ENCODE results near the gene ADAMTSL1.

Gene ADAMTSL1

DNA sequence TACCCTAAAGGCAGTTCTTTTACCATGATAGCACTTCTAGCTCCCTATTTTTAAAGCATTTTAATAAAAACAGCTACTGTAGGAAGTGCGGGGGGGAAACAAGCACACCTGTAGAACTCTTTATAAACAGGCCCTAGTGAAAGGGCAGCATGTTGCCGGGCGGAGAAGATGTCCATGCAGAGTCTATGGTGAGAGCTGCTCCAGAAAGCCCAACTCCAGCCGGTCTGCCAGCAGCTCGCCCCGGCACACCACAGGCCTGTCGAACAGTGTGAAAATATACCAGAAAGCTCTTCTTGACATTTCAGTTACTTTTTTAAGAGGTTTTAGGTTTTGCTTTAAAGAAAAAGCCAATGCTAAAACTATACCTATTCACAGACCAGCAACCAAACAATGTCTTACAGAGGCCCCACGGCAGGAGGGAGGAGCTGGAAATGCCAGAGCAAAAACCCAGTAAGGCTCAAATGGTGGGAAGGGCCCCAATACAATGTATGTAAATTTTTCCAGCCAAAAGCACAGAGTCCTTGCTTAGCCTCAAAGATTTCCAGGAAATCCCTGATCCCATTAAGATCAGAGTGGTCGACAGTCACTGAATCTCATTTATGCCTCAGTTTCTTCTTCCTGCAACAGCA is 437.9 kb downstream of the ADAMTSL1 start:
- no peak overlapping the region for H3K4me3 ChIP-seq (ENCODE audit: low read depth, low read length)
- TF ChIP-seq, protein P1, sequence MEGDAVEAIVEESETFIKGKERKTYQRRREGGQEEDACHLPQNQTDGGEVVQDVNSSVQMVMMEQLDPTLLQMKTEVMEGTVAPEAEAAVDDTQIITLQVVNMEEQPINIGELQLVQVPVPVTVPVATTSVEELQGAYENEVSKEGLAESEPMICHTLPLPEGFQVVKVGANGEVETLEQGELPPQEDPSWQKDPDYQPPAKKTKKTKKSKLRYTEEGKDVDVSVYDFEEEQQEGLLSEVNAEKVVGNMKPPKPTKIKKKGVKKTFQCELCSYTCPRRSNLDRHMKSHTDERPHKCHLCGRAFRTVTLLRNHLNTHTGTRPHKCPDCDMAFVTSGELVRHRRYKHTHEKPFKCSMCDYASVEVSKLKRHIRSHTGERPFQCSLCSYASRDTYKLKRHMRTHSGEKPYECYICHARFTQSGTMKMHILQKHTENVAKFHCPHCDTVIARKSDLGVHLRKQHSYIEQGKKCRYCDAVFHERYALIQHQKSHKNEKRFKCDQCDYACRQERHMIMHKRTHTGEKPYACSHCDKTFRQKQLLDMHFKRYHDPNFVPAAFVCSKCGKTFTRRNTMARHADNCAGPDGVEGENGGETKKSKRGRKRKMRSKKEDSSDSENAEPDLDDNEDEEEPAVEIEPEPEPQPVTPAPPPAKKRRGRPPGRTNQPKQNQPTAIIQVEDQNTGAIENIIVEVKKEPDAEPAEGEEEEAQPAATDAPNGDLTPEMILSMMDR (IDR thresholded peaks at IDR 0.05; ENCODE audit: control insufficient read depth, extremely low read depth, insufficient read depth): no peak
- no peak for DNase-seq (ENCODE audit: low read depth)

DNA sequence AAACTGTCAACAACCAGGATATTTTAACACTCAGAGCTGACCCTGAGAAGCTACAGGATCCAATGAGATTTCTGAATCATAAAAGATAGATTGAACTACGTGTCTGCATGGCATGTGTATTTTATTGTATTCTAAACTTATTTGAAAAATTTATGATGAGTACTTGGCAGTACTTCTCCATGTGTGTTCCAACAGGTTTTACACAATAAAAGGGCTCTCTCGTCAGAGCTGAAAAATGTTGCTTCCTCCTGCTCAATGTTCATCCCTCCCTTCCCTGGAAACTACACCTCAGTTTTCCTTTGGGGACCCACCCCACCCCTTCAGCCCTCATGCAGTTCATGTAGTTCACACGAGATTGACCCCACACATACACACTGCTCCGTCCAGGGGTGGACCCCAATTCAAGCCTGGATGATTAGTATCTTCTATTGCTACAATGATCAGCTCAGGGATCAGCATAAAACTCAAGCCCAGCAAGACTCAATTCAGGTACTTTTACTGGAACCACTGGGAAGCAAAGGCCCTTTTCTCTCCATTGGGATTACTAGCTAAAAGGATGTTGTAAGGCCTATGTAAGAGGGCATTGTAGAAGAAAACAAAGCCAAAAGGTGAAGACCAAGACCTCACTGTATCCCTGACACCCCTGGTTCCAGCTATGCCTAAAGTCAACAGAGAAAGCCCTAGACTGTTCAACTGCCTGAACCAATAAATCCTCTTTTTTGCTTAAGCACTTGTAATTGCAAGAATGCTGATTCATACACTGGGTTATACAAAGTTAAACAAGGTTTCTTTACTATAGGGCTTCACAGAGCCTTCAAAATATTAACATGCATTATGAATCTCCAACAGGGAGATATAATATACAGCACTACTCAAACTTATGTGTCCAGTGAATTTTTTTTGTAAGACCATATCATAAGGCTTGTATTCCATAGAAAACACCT is 446.5 kb downstream of the ADAMTSL1 start:
- no peak overlapping the region for H3K4me3 ChIP-seq (ENCODE audit: low read depth, low read length)
- peak; percentile 23 for DNase-seq (ENCODE audit: low read depth)
- TF ChIP-seq, protein P1 (IDR thresholded peaks at IDR 0.05; ENCODE audit: control insufficient read depth, extremely low read depth, insufficient read depth): no peak

DNA sequence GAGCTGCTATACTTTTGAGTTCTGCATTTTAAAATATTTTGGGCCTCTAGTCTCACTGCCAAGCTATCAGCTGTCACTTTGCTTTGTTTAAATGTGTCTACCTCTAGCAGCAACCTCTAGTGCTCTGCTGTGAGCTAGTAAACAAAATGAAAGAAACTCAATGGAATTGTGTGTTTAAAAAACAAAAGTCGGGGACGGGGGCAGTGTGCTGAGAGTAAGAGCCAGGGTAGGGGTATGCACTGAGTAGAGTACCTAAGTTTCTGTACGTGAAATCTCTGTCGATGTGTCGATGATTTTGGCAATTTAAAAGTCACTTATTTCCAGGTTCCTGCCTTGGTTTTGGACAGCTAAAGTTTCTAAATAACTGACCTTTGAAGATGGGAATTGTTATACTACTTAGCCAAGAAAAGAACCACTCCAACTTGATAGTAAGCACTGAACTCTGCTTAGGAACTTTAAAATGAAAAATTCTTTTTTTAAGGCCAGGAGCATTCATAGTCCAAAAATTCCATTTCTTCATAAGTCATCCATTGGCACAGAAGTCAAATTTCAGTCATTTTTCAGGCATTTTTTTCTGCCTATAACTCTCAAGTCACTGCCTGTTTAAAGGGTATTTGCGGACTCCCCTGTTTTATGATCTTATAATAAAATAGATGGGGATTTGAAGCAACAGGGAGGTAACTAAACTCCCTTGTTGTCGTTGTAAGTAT is 447.6 kb downstream of the ADAMTSL1 start:
- DNase-seq (ENCODE audit: low read depth): no peak
- H3K4me3 ChIP-seq (ENCODE audit: low read depth, low read length): no peak overlapping the region
- TF ChIP-seq, protein P1 (IDR thresholded peaks at IDR 0.05; ENCODE audit: control insufficient read depth, extremely low read depth, insufficient read depth): no peak

DNA sequence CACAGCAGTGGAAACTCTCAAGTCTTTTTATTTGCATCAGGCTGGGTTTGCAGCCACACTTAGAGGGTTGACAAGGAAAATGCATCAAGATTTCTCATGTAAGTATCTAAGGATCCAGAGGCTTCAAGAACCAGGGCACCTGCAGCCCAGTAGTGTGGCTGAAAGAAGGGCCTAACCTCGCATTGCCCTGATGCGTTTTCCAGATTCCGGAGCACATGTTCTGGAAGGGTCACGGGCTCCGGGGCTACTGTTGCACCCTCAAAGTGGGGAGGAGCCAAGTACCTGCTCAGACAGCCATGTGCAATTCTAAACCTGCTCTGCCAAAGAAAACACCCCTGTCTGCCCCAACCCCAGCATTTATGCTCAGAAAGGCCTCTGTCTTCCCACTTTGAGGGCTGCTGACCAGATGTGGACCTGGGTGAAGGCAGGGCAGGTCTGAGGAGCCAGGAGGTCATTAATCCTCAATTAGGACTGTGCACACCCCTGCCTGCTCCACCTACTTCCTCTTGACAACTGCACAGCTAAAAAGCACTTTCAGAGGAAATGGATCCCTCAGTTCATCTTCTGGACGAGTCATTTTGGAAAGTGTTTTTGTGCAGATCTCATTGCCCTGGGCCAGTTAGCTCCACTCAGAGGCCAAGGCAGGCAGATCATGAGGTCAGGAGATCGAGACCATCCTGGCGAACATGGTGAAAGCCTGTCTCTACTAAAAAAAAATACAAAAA is 448.4 kb downstream of the ADAMTSL1 start:
- DNase-seq (ENCODE audit: low read depth): no peak
- H3K4me3 ChIP-seq (ENCODE audit: low read depth, low read length): no peak overlapping the region
- TF ChIP-seq, protein P1 (IDR thresholded peaks at IDR 0.05; ENCODE audit: control insufficient read depth, extremely low read depth, insufficient read depth): no peak

DNA sequence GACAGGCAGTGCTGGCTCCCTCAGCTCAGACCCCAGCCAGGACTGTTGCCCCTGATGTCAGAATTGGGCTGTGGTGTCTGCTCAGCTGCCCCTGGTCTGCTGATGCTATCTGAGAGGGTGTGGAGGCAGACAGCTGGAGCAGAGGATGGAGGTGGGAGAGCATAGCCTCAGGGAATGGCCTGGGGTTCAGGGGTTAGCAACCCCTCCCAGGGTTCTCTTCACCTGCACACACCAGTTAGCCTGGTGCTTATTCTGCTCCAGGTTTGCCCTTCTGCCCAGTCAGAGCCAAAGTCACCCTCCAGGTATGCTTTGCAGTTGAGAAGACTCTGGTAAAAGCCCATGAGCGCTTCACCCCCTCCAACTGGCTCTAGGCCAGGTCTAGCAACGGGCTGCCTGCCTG is 449.2 kb downstream of the ADAMTSL1 start:
- no peak overlapping the region for H3K4me3 ChIP-seq (ENCODE audit: low read depth, low read length)
- TF ChIP-seq, protein P1 (IDR thresholded peaks at IDR 0.05; ENCODE audit: control insufficient read depth, extremely low read depth, insufficient read depth): no peak
- DNase-seq (ENCODE audit: low read depth): no peak

DNA sequence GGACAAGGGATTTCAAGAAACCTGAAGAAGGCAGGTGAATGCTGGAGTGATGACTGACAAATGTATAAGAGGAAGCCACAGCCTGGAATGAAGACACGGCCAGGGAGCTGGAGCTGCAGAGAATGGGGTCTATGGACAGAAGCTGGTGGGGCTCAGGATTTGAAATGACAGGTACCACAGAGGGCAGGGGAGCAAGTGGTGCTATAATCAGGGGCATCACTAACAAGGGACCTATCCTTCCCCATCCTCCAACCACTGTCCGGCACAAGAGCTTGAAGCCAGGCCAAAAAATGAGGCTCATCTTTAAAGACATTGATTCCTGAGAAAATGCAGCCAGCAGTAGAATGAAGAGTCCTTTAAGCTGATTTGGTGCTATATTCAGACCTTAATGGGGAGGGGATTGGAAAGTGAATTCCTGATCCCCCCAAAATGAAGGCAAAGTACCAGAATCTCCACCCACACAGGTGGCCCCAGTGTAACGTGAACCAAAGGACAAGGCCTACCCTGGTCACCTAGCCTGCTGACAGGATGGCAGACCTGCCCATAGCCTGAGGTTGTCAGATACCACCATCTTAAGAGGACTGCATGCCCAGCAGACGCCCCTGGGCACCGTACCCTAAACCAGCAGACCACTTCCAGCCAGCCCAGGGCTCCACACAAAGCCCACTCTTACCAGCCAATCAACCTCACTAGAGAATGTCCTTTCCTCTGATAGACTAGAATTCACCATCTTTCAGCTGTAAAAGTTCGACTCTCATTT is 449.9 kb downstream of the ADAMTSL1 start:
- no peak overlapping the region for H3K4me3 ChIP-seq (ENCODE audit: low read depth, low read length)
- no peak for DNase-seq (ENCODE audit: low read depth)
- TF ChIP-seq, protein P1 (IDR thresholded peaks at IDR 0.05; ENCODE audit: control insufficient read depth, extremely low read depth, insufficient read depth): no peak
